GM19397 (cell line): ENCODE measurements around the gene C1orf87.

Experiments
- ATAC-seq: cut with Tn5 transposase; IDR thresholded peaks from one replicate; pipeline ENCODE4 v1.9.1; 2021; ENCODE audit warnings: mild to moderate bottlenecking, moderate library complexity; ENCODE audit not compliant: unreplicated experiment

C1orf87 gene

GRCh38 chr1:60063561-60063960 is 10.0 kb downstream of the C1orf87 start:
- ATAC-seq, result no peak

GRCh38 chr1:60059468-60059867 is 14.1 kb downstream of the C1orf87 start:
- ATAC-seq, result no peak

GRCh38 chr1:60055336-60055735 is 18.2 kb downstream of the C1orf87 start:
- ATAC-seq, result no peak

- no peak for ATAC-seq
These were observed 19.2 kb downstream of the C1orf87 start for GRCh38 chr1:60054374-60054773.

- no peak for ATAC-seq
These were observed 21.0 kb downstream of the C1orf87 start for GRCh38 chr1:60052601-60053000.

GRCh38 chr1:60051191-60051590 is 22.4 kb downstream of the C1orf87 start:
- ATAC-seq, result no peak

GRCh38 chr1:60049188-60049587 is 24.4 kb downstream of the C1orf87 start:
- no peak for ATAC-seq

- ATAC-seq, result no peak
These were observed 28.7 kb downstream of the C1orf87 start for GRCh38 chr1:60044881-60045280.

GRCh38 chr1:60041783-60042182 is 31.8 kb downstream of the C1orf87 start:
- ATAC-seq, result no peak

- no peak for ATAC-seq
These were observed 35.9 kb downstream of the C1orf87 start for GRCh38 chr1:60037669-60038068.

GRCh38 chr1:60036856-60037460 is 36.6 kb downstream of the C1orf87 start:
- no peak for ATAC-seq

- ATAC-seq, result no peak
These were observed 37.6 kb downstream of the C1orf87 start for GRCh38 chr1:60035921-60036320.

GRCh38 chr1:60034999-60035398 is 38.6 kb downstream of the C1orf87 start:
- ATAC-seq, result no peak

- ATAC-seq, result no peak
These were observed 40.5 kb downstream of the C1orf87 start for GRCh38 chr1:60033066-60033465.

- no peak for ATAC-seq
These were observed 42.4 kb downstream of the C1orf87 start for GRCh38 chr1:60031146-60031545.

GRCh38 chr1:60025552-60025951 is 48.0 kb downstream of the C1orf87 start:
- no peak for ATAC-seq

- ATAC-seq, result no peak
These were observed 55.9 kb downstream of the C1orf87 start for GRCh38 chr1:60017508-60018205.

GRCh38 chr1:60010690-60011089 is 62.9 kb downstream of the C1orf87 start:
- ATAC-seq, result no peak

- ATAC-seq, result no peak
These were observed 65.1 kb downstream of the C1orf87 start for GRCh38 chr1:60008500-60008899.

GRCh38 chr1:60000625-60001024 is 72.9 kb downstream of the C1orf87 start:
- ATAC-seq, result no peak

- ATAC-seq, result no peak
These were observed 73.8 kb downstream of the C1orf87 start for GRCh38 chr1:59999746-60000145.

- ATAC-seq, result no peak
These were observed 74.6 kb downstream of the C1orf87 start for GRCh38 chr1:59999006-59999405.
